SK-N-SH treated with all-trans-retinoic acid at 6 μM for 48 hours (cell line): Measurements from ENCODE around the gene RNPS1.

ENCODE experiments used
- ATAC-seq: fragments of 200-7000 bp; cut with Tn5 transposase; 3 replicates; pipeline ENCODE4 v1.9.1; 2020; ENCODE audit warnings: mild to moderate bottlenecking, moderate library complexity
- ARNTL ChIP-seq: fragments of 450-650 bp; formaldehyde crosslinking; IDR thresholded peaks from 2 replicates; pipeline ENCODE4 v1.5.0; 2020; ENCODE audit warnings: low read depth, mild to moderate bottlenecking, moderate library complexity, borderline replicate concordance
- BACH2 ChIP-seq: fragments of 250-450 bp; sonication (Bioruptor Pico); IDR thresholded peaks from 2 replicates; pipeline ENCODE4 v1.9.0; 2021; ENCODE audit warnings: mild to moderate bottlenecking, borderline replicate concordance
- CSDC2 ChIP-seq: fragments of 250-450 bp; sonication (Bioruptor Pico); IDR thresholded peaks from 2 replicates; pipeline ENCODE4 v1.5.0; 2020; ENCODE audit warnings: mild to moderate bottlenecking, moderate library complexity
- CSRNP3 ChIP-seq: fragments of 250-450 bp; sonication (Bioruptor Pico); IDR thresholded peaks from 2 replicates; pipeline ENCODE4 v1.5.1; 2021; ENCODE audit warnings: mild to moderate bottlenecking, moderate library complexity
- ESRRG ChIP-seq: fragments of 250-450 bp; sonication (Bioruptor Pico); IDR thresholded peaks from 2 replicates; pipeline ENCODE4 v1.6.1; 2021; ENCODE audit warnings: mild to moderate bottlenecking
- GLIS3 ChIP-seq: fragments of 250-450 bp; sonication (Bioruptor Pico); IDR thresholded peaks from 2 replicates; pipeline ENCODE4 v1.5.0; 2020; ENCODE audit warnings: mild to moderate bottlenecking, moderate library complexity
- ISL1 ChIP-seq: fragments of 250-450 bp; sonication (Bioruptor Pico); IDR thresholded peaks from 2 replicates; pipeline ENCODE4 v2.1.2; 2022; ENCODE audit warnings: mild to moderate bottlenecking, moderate library complexity
- OSR1 ChIP-seq: fragments of 250-450 bp; sonication (Bioruptor Pico); IDR thresholded peaks from 2 replicates; pipeline ENCODE4 v1.8.0; 2022; ENCODE audit warnings: moderate library complexity, mild to moderate bottlenecking, inconsistent platforms
- PPARA ChIP-seq: fragments of 250-450 bp; sonication (Bioruptor Pico); IDR thresholded peaks from 2 replicates; pipeline ENCODE4 v1.5.0; 2020; ENCODE audit warnings: mild to moderate bottlenecking, borderline replicate concordance
- RARB ChIP-seq: fragments of 250-450 bp; sonication (Bioruptor Pico); IDR thresholded peaks from 2 replicates; pipeline ENCODE4 v1.8.0; 2021; ENCODE audit warnings: mild to moderate bottlenecking, moderate library complexity
- SNAI2 ChIP-seq: fragments of 250-450 bp; sonication (Bioruptor Pico); IDR thresholded peaks from 2 replicates; pipeline ENCODE4 v1.5.0; 2020; ENCODE audit warnings: mild to moderate bottlenecking, moderate library complexity
- TOX ChIP-seq: fragments of 250-450 bp; sonication (Bioruptor Pico); IDR thresholded peaks from 2 replicates; pipeline ENCODE4 v1.8.0; 2021; ENCODE audit warnings: mild to moderate bottlenecking, moderate library complexity, borderline replicate concordance
- TSHZ2 ChIP-seq: fragments of 250-450 bp; sonication (Bioruptor Pico); IDR thresholded peaks from 2 replicates; pipeline ENCODE4 v1.5.0; 2020; ENCODE audit warnings: mild to moderate bottlenecking, moderate library complexity
- ZC3H10 ChIP-seq: fragments of 250-450 bp; sonication (Bioruptor Pico); IDR thresholded peaks from 2 replicates; pipeline ENCODE4 v1.5.1; 2021; ENCODE audit warnings: mild to moderate bottlenecking, moderate library complexity
- ZFP3 ChIP-seq: fragments of 250-450 bp; sonication (Bioruptor Pico); IDR thresholded peaks from 2 replicates; pipeline ENCODE4 v1.5.0; 2020; ENCODE audit warnings: mild to moderate bottlenecking, moderate library complexity
- ZFP30 ChIP-seq: fragments of 450-650 bp; formaldehyde crosslinking; IDR thresholded peaks from 2 replicates; pipeline ENCODE4 v1.5.0; 2022; ENCODE audit warnings: mild to moderate bottlenecking, moderate library complexity
- ZNF565 ChIP-seq: fragments of 450-650 bp; formaldehyde crosslinking; conservative IDR thresholded peaks from 2 replicates; pipeline ENCODE4 v1.5.0; 2020; ENCODE audit warnings: low read depth, mild to moderate bottlenecking, moderate library complexity
- ZNF70 ChIP-seq: fragments of 450-650 bp; formaldehyde crosslinking; IDR thresholded peaks from 2 replicates; pipeline ENCODE4 v1.5.0; 2020; ENCODE audit warnings: mild to moderate bottlenecking, moderate library complexity
- ZNF8 ChIP-seq: fragments of 450-650 bp; formaldehyde crosslinking; IDR thresholded peaks from 2 replicates; pipeline ENCODE4 v1.5.0; 2020; ENCODE audit warnings: mild to moderate bottlenecking, moderate library complexity
- TF ChIP-seq, protein P1 (sequence below): fragments of 250-450 bp; sonication (Bioruptor Pico); IDR thresholded peaks from 2 replicates; pipeline ENCODE4 v1.8.0; 2021; ENCODE audit warnings: low read depth, mild to moderate bottlenecking, moderate library complexity, borderline replicate concordance
- TF ChIP-seq, protein P2 (sequence below): fragments of 250-450 bp; sonication (Bioruptor Pico); IDR thresholded peaks from 2 replicates; pipeline ENCODE4 v1.8.0; 2020; ENCODE audit warnings: mild to moderate bottlenecking, moderate library complexity, borderline replicate concordance
- TF ChIP-seq, protein P3 (sequence below): fragments of 250-450 bp; sonication (Bioruptor Pico); IDR thresholded peaks from 2 replicates; pipeline ENCODE4 v1.5.1; 2020; ENCODE audit warnings: low read depth, mild to moderate bottlenecking, moderate library complexity

The RNPS1 gene

GRCh38 chr16:2228161-2228824, 39.6 kb downstream of the RNPS1 start:
- TF ChIP-seq TOX (CRISPR knock-in tag) (no peak), ZC3H10 (CRISPR knock-in tag) (no peak), ARNTL (CRISPR knock-in tag) (no peak), PPARA (CRISPR knock-in tag) (no peak), ZFP30 (CRISPR knock-in tag) (no peak), CSDC2 (no peak), SNAI2 (CRISPR knock-in tag) (no peak), TSHZ2 (CRISPR knock-in tag) (no peak), ISL1 (CRISPR knock-in tag) (no peak)

DNA sequence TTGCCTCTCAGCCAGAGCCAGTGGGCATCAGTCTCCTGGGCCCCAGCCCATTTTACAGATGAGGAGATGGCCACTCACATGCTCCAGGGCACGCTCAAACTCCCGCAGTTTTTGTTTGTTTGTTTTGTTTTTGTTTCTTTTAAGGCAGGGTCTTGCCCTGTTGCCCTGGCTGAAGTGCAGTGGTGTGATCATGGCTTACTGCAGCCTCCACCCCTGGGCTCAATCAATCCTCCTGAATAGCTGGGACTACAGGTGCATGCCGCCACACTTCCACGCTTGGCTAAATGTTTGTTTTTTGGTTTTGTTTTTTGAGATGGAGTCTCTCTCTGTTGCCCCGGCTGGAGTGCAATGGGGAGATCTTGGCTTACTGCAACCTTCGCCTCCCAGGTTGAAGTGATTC, 41.0 kb downstream of the RNPS1 start:
- TF ChIP-seq ARNTL (CRISPR knock-in tag) (no peak), ZNF565 (CRISPR knock-in tag) (no peak), CSRNP3 (CRISPR knock-in tag) (no peak), CSDC2 (no peak), ZNF70 (no peak), OSR1 (CRISPR knock-in tag) (no peak), ZC3H10 (CRISPR knock-in tag) (no peak), GLIS3 (CRISPR knock-in tag) (no peak), ZNF8 (CRISPR knock-in tag) (no peak), RARB (CRISPR knock-in tag) (no peak)
- TF ChIP-seq, protein P1, sequence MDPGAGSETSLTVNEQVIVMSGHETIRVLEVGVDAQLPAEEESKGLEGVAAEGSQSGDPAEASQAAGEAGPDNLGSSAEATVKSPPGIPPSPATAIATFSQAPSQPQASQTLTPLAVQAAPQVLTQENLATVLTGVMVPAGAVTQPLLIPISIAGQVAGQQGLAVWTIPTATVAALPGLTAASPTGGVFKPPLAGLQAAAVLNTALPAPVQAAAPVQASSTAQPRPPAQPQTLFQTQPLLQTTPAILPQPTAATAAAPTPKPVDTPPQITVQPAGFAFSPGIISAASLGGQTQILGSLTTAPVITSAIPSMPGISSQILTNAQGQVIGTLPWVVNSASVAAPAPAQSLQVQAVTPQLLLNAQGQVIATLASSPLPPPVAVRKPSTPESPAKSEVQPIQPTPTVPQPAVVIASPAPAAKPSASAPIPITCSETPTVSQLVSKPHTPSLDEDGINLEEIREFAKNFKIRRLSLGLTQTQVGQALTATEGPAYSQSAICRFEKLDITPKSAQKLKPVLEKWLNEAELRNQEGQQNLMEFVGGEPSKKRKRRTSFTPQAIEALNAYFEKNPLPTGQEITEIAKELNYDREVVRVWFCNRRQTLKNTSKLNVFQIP = no peak
- TF ChIP-seq, protein P2, sequence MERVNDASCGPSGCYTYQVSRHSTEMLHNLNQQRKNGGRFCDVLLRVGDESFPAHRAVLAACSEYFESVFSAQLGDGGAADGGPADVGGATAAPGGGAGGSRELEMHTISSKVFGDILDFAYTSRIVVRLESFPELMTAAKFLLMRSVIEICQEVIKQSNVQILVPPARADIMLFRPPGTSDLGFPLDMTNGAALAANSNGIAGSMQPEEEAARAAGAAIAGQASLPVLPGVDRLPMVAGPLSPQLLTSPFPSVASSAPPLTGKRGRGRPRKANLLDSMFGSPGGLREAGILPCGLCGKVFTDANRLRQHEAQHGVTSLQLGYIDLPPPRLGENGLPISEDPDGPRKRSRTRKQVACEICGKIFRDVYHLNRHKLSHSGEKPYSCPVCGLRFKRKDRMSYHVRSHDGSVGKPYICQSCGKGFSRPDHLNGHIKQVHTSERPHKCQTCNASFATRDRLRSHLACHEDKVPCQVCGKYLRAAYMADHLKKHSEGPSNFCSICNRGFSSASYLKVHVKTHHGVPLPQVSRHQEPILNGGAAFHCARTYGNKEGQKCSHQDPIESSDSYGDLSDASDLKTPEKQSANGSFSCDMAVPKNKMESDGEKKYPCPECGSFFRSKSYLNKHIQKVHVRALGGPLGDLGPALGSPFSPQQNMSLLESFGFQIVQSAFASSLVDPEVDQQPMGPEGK (CRISPR knock-in tag) = no peak
- TF ChIP-seq, protein P3, sequence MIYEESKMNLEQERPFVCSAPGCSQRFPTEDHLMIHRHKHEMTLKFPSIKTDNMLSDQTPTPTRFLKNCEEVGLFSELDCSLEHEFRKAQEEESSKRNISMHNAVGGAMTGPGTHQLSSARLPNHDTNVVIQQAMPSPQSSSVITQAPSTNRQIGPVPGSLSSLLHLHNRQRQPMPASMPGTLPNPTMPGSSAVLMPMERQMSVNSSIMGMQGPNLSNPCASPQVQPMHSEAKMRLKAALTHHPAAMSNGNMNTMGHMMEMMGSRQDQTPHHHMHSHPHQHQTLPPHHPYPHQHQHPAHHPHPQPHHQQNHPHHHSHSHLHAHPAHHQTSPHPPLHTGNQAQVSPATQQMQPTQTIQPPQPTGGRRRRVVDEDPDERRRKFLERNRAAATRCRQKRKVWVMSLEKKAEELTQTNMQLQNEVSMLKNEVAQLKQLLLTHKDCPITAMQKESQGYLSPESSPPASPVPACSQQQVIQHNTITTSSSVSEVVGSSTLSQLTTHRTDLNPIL = no peak
- ATAC-seq = no peak

More at GRCh38 chr16:2228161-2228824, 39.6 kb downstream of the RNPS1 start:
- no peak for ATAC-seq

DNA sequence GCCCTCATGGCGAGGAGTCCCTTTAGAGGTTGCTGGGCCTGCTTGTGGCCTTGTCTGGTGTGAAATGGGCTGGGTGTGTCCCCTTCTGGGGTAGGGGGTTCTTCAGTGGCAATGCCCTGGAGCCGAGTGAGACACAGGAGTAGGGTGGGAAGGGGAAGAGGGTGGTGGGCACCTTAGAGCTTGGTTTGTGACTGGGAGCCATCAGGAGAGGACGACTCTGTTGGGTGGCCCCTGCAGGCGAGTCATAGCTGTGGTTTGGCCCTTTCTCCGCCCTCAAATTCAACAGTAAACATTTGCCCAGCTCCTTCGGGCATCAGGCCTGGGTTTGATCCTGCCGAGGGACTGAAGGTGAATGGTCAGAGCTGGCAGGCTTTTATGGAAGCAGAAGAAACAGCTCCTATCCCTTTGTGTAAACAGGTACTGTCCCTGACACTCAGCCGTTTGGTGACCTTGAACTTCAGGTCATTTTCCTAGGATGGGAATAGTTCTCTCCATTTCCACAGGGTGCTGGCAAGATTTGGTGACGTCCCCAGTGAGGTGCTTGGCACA, 41.6 kb downstream of the RNPS1 start:
- no peak for TF ChIP-seq ZNF8 (CRISPR knock-in tag)
- no peak for TF ChIP-seq BACH2 (CRISPR knock-in tag)
- TF ChIP-seq RARB (CRISPR knock-in tag) = no peak
- no peak for TF ChIP-seq ESRRG
- TF ChIP-seq CSDC2 = no peak
- no peak for TF ChIP-seq ZNF565 (CRISPR knock-in tag)
- TF ChIP-seq, protein P1 = no peak
- TF ChIP-seq SNAI2 (CRISPR knock-in tag) = no peak
- no peak for TF ChIP-seq ZFP3 (CRISPR knock-in tag)
- no peak for TF ChIP-seq ZC3H10 (CRISPR knock-in tag)
- no peak for ATAC-seq
